Breast epithelium (tissue), 4 donors: ENCODE results near the gene GFRA1. TPM values are rescaled to one million over a fixed set of nuclear protein-coding genes. Genes with fewer than 3 reads are reported as not detected.

Experiments used
- DNase-seq, 2 donors: peaks; one replicate each; pipeline ENCODE4 v3.0.0-alpha.2; 2019; ENCODE audit warnings: low spot score in 2 of 2
- H3K27ac ChIP-seq, 2 donors: fragments of 200-600 bp; sonication (generic) in 1 of 2; one replicate each; pipeline ENCODE4 v1.5.1; 2016 to 2019; ENCODE audit warnings: mild to moderate bottlenecking in 1 of 2
- H3K27me3 ChIP-seq, 2 donors: fragments of 200-600 bp; sonication (generic) in 1 of 2; one replicate each; pipeline versions ENCODE4 v1.5.1 to v1.6.0; 2017 to 2019; ENCODE audit warnings: control low read depth in 1 of 2, mild to moderate bottlenecking in 1 of 2
- H3K36me3 ChIP-seq: fragments of 200-600 bp; one replicate; pipeline ENCODE4 v1.5.1; 2019
- H3K4me1 ChIP-seq, 2 donors: fragments of 200-600 bp; sonication (generic); one replicate each; pipeline ENCODE4 v1.5.1; 2016 to 2019; ENCODE audit warnings: control low read depth in 1 of 2
- H3K4me3 ChIP-seq, 3 donors: fragments of 200-600 bp; sonication (generic); 1 replicate in 2 of 3; 2 replicates in 1 of 3; pipeline ENCODE4 v1.5.1; 2016 to 2019; ENCODE audit warnings: mild to moderate bottlenecking in 3 of 3, moderate library complexity in 2 of 3
- H3K9me3 ChIP-seq, 2 donors: fragments of 200-600 bp; sonication (generic) in 1 of 2; one replicate each; pipeline ENCODE4 v1.5.1; 2016 to 2019; ENCODE audit warnings: control low read depth in 1 of 2
- POLR2A ChIP-seq: fragments of 450-650 bp; IDR thresholded peaks from one replicate; pipeline ENCODE4 v1.6.1; 2016; ENCODE audit warnings: antibody characterized with exemption, mild to moderate bottlenecking, moderate library complexity
- POLR2AphosphoS5 ChIP-seq, 3 donors: sonication (generic); formaldehyde crosslinking; IDR thresholded peaks; one replicate each; pipeline ENCODE4 v1.6.1; 2017; ENCODE audit warnings: antibody characterized with exemption in 3 of 3
- intact Hi-C: fragments of 100-400 bp; cut with DNase I; formaldehyde crosslinking; loops from one replicate; pipeline ENCODE4 v1.15.1; 2023; ENCODE audit warnings: low total_unique reads
- total RNA-seq, 3 donors: library from RNA; depleted of rRNA; stranded (reverse); fragments of >200 nt; gene quantifications; one replicate each; pipeline ENCODE4 v1.1.0, GENCODE V29; 2016
- TF ChIP-seq, protein P1 (sequence below), 3 donors: fragments of 450-650 bp; IDR thresholded peaks; one replicate each; pipeline ENCODE4 v1.5.1; 2016 to 2017; ENCODE audit warnings: antibody characterized with exemption in 3 of 3, mild to moderate bottlenecking in 3 of 3, moderate library complexity in 3 of 3

GFRA1 gene, protein sequence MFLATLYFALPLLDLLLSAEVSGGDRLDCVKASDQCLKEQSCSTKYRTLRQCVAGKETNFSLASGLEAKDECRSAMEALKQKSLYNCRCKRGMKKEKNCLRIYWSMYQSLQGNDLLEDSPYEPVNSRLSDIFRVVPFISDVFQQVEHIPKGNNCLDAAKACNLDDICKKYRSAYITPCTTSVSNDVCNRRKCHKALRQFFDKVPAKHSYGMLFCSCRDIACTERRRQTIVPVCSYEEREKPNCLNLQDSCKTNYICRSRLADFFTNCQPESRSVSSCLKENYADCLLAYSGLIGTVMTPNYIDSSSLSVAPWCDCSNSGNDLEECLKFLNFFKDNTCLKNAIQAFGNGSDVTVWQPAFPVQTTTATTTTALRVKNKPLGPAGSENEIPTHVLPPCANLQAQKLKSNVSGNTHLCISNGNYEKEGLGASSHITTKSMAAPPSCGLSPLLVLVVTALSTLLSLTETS
- total RNA-seq = 100 to 1,000 TPM in 1 of 3 donors, 10 to 100 TPM in 2; 88.2 to 153 (median 98.5) TPM

DNA sequence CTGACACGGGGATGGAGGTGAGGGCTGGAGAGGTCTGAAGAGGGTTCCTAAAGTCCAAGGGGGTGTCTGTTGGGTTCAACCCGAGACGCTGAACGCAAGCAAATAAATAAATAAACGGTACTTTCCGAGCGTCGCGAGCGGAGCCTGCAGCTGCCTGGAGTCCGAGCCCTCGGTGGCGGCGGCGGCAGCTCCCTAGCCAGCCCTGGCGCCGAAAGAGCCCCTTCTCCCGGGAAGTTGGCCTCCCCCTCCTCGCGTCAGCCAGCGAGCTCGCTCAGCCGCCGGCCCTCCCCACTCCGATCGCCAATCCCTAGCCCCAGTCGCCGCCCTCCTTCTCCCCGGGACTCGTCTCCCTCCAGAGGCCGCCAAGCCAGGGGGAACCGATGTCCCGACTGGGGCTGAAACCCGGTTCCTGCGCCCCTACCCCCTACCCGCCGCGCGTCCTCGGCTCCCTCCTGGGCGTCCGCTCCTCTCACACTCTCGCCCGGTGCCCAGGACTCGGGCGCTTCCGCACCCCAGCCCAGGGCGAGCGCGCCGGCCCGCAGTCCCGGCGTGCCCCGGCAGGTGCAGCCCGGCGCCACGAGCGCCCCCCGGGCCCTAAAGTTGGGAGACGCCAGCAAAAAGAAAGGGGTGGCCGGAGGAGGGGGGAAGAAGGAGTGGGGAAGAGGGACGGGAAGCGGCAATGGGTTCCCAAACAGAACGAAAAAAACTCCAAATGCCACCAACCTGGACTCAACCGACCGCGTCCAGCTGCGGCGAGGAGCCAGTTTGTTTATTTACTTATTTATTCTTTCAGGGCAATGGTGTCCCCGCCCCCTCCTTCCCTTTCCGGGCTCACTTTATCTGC is at the start of gene GFRA1:
TSS of gene GFRA1 (minus strand) at position 767 of the 844 bp plus-strand sequence. CDS start 1,177 bp downstream, outside the sequence.
- Histone ChIP-seq H3K27ac (peak within 1 kb of the TSS; percentile 42 to 80), H3K27me3 (peaks cover 0 to 45% of the 10 kb centered on the region in 2 donors), H3K4me3 (peak within 1 kb of the TSS; percentile 60 to 70 (median 64)), H3K4me1 (peaks cover 0 to 11% of the 10 kb centered on the region in 2 donors), H3K9me3 (no peaks in the 10 kb centered on the region), H3K36me3 (no peaks in the 10 kb centered on the region)
- peak in 1 of 2 donors; percentile 58 for DNase-seq
- TF ChIP-seq POLR2A (no peak), POLR2AphosphoS5 (IDR thresholded peaks at IDR 0.05) (no peak)
- TF ChIP-seq, protein P1, sequence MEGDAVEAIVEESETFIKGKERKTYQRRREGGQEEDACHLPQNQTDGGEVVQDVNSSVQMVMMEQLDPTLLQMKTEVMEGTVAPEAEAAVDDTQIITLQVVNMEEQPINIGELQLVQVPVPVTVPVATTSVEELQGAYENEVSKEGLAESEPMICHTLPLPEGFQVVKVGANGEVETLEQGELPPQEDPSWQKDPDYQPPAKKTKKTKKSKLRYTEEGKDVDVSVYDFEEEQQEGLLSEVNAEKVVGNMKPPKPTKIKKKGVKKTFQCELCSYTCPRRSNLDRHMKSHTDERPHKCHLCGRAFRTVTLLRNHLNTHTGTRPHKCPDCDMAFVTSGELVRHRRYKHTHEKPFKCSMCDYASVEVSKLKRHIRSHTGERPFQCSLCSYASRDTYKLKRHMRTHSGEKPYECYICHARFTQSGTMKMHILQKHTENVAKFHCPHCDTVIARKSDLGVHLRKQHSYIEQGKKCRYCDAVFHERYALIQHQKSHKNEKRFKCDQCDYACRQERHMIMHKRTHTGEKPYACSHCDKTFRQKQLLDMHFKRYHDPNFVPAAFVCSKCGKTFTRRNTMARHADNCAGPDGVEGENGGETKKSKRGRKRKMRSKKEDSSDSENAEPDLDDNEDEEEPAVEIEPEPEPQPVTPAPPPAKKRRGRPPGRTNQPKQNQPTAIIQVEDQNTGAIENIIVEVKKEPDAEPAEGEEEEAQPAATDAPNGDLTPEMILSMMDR (IDR thresholded peaks at IDR 0.05) = peak in 1 of 3 donors; percentile 52
- intact Hi-C loops = loop anchor here (5.0 kb wide), 1 partner anchor 390 kb away; no protein-coding TSS in a partner anchor

DNA sequence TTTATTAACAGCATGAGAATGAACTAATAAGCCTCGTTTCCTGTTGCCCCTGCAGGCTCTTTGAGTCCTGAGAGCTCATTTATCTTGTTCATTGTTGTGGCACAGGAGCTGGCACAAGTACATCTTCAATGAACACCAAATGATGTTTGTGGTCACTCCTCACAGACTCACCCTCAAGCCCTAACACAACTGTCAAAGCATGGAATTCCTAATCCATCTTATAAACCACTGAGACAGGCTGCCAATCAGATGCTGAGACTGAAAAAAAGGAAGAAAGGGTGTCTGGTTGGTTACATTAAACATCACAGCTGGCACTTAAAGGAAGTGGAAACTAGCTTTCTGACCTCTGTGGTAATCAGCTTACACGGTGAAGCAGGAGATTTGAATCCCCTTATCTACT is 43.5 kb upstream of the GFRA1 start:
- no peaks in the 10 kb centered on the region for H3K27me3 ChIP-seq
- TF ChIP-seq POLR2AphosphoS5 (IDR thresholded peaks at IDR 0.05) (no peak), POLR2A (no peak)
- TF ChIP-seq, protein P1 (IDR thresholded peaks at IDR 0.05) = no peak
- H3K4me1 ChIP-seq = no peaks in the 10 kb centered on the region
- intact Hi-C loops = no loop called here
- DNase-seq = no peak
- no peak overlapping the region for H3K4me3 ChIP-seq
- no peak overlapping the region for H3K27ac ChIP-seq
- H3K9me3 ChIP-seq = no peaks in the 10 kb centered on the region
- H3K36me3 ChIP-seq = no peaks in the 10 kb centered on the region

DNA sequence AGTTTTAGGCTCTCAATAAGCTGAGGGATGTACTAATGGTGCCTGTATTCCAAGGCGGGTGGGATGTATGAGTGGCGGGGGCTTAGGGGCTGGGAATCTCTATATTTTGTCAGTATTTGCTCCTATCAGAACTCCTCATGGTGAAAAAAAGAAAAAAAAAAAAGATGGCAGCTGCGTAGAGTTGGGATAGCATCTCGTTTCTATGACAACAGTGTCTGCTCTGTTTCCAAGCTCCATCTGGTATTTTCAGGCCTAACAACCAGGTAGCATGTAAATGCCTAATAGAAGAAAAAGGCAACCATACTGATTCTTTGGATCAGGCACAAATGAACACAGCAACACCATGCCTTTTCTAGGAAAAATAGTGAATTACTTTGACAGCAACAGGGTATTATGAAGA is 39.5 kb upstream of the GFRA1 start:
- intact Hi-C loops = no loop called here
- Histone ChIP-seq H3K9me3 (no peaks in the 10 kb centered on the region), H3K27ac (no peak overlapping the region), H3K4me1 (no peaks in the 10 kb centered on the region), H3K36me3 (no peaks in the 10 kb centered on the region), H3K27me3 (no peaks in the 10 kb centered on the region), H3K4me3 (no peak overlapping the region)
- no peak for DNase-seq
- TF ChIP-seq, protein P1 (IDR thresholded peaks at IDR 0.05) = no peak
- no peak for TF ChIP-seq POLR2A
- TF ChIP-seq POLR2AphosphoS5 (IDR thresholded peaks at IDR 0.05) = no peak

DNA sequence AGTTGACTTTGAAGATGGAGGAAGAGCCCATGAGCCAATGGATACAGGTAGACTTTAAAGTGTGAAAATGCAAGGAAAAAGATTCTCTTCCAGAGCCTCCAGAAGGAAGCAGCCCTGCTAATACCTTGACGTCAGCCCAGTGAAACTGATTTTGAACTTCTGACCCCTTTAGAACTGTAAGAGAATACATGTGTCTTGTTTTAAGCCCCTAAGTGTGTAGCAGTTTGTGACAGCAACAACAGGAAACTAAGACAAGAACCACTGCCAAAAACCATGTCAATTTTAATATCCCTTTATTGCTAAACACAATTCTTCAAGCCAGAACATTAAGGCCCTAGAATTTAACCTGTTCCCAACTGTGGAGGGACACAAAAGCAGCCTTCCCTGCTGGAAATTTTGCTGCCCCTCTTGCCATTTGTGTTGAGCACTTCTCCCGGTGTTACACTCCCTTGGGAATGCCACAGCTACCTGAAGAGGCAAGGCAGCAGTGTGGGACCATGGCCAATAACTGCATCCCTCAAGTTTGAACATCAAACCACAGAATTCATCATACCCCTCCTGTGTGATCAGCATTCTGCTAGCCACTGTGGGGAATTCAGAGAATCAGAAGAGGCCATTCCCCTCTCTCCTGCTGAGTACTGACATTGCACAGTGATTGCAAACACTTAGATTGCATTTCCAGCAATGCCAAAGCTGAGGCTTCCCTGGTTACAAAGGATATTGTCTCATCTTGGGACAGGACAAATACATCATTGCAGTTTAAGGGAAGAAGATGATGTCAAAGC is 38.9 kb upstream of the GFRA1 start:
- no peak overlapping the region for H3K27ac ChIP-seq

More for the DNA sequence above, 38.9 kb upstream of the GFRA1 start:
- intact Hi-C loops = no loop called here
- Histone ChIP-seq H3K9me3 (no peaks in the 10 kb centered on the region), H3K27me3 (no peaks in the 10 kb centered on the region), H3K4me1 (no peaks in the 10 kb centered on the region), H3K4me3 (no peak overlapping the region), H3K36me3 (no peaks in the 10 kb centered on the region)
- no peak for DNase-seq
- TF ChIP-seq POLR2AphosphoS5 (IDR thresholded peaks at IDR 0.05) (no peak), POLR2A (no peak)
- TF ChIP-seq, protein P1 (IDR thresholded peaks at IDR 0.05) = no peak
